GM18517 (cell line): ENCODE measurements around the gene DDX52.

Experiments used
- ATAC-seq: cut with Tn5 transposase; IDR thresholded peaks from one replicate; pipeline ENCODE4 v1.9.1; 2021; ENCODE audit warnings: mild to moderate bottlenecking, moderate library complexity; ENCODE audit not compliant: unreplicated experiment

Gene DDX52

DNA sequence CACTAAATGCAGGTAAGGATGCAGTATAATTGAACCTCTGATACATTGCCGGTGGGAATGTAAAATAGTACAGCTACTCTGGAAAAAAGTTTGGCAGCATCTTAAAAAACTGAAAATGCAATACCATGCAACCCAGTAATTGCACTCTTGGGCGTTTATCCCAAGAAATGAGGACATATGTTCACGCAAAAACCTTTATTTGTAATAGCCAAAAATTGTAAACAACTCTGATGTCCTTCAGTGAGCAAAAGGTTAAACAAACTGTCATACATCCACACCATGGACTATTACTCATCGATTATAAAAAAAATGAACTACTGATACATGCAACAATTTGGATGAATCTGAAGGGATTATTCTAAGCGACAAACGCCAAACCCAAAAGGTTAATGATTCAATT lies 51.0 kb downstream of the DDX52 start:
- ATAC-seq: no peak

GRCh38 chr17:37585066-37585465 lies 58.2 kb downstream of the DDX52 start:
- ATAC-seq: no peak

DNA sequence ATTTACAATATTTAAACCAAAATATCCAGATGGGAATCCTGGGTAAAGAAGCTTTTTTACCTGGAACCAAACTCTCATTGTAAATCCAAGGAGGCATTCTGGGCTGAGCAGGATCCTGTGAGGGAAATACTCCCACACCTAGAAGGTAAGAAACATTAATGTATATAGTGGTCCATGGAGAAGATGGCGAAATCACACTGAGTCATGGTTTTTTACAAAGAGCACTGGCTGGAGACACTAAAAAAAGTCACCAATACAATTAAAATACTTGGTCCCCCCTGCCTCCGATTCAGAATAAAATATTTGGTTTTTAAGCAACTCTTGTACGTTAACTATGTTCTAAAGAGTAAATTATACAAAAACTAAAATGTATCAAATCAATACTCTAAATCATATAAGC lies 67.0 kb downstream of the DDX52 start:
- ATAC-seq: no peak

GRCh38 chr17:37574427-37574826 lies 68.8 kb downstream of the DDX52 start:
- no peak for ATAC-seq

- no peak for ATAC-seq
Observed at GRCh38 chr17:37571674-37572073, 71.6 kb downstream of the DDX52 start.

GRCh38 chr17:37570527-37571093 lies 72.6 kb downstream of the DDX52 start:
- no peak for ATAC-seq

DNA sequence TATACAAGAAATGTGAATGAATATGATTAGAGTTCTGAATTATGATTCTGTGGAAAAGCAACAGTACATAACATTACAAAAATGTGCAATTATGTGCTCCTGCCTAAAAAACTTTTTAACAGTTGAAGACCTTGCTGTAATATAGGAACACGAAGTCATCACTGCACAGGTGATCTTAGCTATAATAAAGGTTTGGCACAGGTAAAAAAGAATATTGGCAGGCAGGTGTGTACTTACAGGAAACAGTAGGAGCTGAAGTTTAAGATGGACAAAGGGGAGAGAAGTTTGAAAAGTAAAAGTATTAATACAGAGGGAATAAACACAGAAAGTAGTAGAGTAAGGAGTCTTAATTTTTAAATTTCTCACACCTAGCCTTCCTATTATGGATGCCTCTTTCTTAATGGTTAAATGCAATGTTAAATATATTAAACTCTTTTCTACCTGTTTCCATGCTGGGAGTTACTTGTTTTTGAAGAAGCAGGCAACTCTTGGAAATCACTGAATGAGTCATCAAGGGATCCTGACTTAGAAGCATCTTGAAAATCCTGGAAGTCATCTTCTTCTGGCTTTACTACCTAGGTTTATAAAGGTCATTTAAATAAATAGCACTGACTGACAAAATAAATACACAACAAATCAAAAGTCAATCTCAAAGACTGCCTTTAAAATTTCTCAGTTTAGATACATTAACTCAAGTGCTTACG lies 74.7 kb downstream of the DDX52 start:
- ATAC-seq: no peak

DNA sequence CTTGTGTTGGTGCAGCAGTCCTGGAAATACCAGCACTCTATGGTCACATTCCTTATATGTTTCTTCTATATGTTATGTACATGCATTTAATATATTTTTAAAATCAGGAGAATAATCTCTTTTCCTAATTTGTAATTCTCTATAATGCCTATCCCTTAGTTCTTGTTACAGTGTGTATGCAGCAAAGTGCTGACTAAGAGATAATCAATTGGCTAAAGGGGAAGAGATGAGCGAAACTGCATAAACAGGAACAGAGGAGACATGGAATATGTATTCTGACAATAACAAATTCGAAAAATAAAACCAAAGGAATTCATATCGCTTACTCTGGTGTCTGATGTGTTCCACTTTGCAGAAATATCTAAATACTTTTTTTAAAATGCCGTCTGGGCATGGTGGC lies 75.7 kb downstream of the DDX52 start:
- no peak for ATAC-seq

- ATAC-seq: no peak
Observed at GRCh38 chr17:37567137-37567536, 76.1 kb downstream of the DDX52 start.

- ATAC-seq: no peak
Observed at GRCh38 chr17:37564252-37564651, 79.0 kb downstream of the DDX52 start.

GRCh38 chr17:37562016-37562745 lies 81.1 kb downstream of the DDX52 start:
- no peak for ATAC-seq
